Measurements from ENCODE around the gene OR2C1.

Gene OR2C1

DNA sequence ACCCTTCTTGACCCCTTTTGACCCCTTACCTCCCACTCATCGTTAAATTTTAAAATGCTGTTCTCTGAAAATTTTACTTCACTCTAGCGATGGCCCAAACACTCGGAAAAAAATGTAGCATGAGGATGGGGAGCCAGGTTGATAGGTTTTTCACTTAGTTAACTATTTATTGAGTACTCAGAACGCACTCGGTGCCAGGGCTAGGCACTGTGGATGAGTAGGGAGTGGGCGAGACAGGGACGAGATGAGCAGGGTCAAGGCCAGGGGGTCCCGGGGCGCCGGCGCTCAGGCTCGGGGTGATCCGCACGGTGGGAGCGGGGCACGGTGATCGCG, 44.7 kb downstream of the OR2C1 start:
- DNase-seq (ENCODE audit: low read depth in 2 of 2), result no peak

DNA sequence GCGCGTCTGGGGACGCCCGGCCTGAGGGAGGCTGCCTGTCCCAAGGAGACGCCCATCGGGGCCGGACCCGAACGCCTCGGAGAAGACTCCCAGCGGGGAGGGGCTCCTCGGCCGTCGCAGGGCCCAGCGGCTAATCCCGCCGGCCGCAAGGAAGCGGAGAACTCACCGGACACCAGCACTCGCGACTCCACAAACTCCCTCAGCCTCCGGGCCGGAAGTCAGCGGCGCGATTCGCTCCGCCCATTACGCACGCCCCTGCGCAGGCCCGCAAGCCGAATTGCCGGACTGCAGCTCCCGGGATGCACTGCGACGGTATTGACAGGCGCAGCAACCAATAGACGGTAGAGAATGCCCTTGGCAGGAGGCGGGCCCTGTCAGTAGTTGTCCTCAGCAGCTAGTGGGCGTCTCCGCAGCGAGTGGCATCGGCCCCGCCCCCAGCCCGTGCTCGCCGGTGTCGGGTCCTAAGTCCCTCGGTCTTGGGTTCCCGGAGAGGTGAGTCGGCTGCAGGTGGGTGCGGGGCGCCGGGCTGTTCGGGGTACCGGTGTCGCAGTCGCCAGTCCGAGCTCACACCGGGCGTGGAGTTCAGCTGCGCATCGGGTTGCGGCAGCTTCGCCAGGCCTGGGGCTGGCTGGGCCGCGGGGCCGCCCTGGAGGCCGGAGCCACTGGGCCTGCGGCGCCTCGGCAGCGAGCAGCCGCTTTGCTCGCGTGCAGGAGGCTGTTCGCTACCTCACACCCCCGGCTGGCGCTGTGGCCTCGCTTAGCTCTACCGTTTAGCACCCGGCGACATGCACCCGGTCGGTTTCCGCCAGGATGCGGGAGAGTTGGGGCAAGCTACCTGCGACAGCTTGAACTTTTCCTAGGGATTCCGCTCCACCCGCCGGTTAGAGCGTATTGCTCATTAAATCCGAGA, 45.3 kb downstream of the OR2C1 start, which contains the start of the genes ZNF174 and ZSCAN32:
ZNF174 (plus strand) TSS at position 437 of the 910 bp plus-strand sequence. CDS start 790 bp downstream, outside the sequence.
ZSCAN32 (minus strand) TSS at position 226 of the 910 bp plus-strand sequence. CDS start 3,447 bp downstream, outside the sequence.
- peak; percentile 94 for DNase-seq (ENCODE audit: low read depth in 2 of 2)

DNA sequence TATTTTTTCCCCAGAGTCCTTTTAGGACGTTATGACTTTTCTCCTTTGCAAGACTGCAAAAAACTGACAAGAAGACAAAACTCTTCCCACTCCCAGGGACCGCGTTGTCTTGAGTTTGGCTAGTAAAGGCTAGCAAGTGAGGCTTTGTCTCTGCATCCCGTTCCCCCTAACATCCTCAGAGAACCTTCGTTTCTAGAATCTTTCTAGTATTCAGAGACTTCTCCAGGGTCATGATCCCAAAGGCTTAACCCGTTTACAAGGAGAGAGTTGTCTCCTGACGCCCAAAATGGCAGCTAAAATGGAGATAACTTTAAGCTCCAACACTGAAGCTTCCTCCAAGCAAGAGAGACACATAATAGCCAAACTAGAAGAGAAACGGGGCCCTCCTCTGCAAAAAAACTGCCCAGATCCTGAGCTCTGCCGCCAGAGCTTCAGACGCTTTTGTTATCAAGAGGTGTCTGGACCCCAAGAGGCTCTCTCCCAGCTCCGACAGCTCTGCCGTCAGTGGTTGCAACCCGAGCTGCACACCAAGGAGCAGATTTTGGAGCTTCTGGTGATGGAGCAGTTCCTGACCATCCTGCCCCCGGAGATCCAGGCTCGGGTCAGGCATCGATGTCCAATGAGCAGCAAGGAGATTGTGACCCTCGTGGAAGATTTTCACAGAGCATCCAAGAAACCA, 46.2 kb downstream of the OR2C1 start:
- no peak for DNase-seq (ENCODE audit: low read depth in 2 of 2)

All from stimulated activated CD4-positive, alpha-beta T cell treated with anti-CD3 and anti-CD28 coated beads, Interleukin-1b, Interleukin-23, amount 100 ng/mL, for 1 hour (primary cell).